Measurements from ENCODE around the gene KRT26.

- no peak for TF ChIP-seq CTCF (conservative IDR thresholded peaks at IDR 0.05 in 1 of 2, IDR thresholded peaks at IDR 0.05 in 1 of 2; ENCODE audit: extremely low read depth in 1 of 2, insufficient read depth in 1 of 2, low read depth in 1 of 2, low read length in 2 of 2)
- TF ChIP-seq EZH2 (IDR thresholded peaks at IDR 0.05; ENCODE audit: borderline replicate concordance, low read length): no peak
Observed at GRCh38 chr17:40751065-40751464, 20.9 kb downstream of the KRT26 start.

All from mammary epithelial cell (primary cell).